ENCODE results near the gene CCDC92B.

The CCDC92B gene

GRCh38 chr17:2718150-2718938, 31.1 kb downstream of the CCDC92B start:
- no peak for DNase-seq

- DNase-seq, result no peak
Observed at GRCh38 chr17:2716649-2717048, 32.8 kb downstream of the CCDC92B start.

- no peak for DNase-seq
Observed at GRCh38 chr17:2713881-2714280, 35.6 kb downstream of the CCDC92B start.

GRCh38 chr17:2712300-2713043, 37.0 kb downstream of the CCDC92B start:
- no peak for DNase-seq

- peak; percentile 87 to 98 (median 91) for DNase-seq
Observed at GRCh38 chr17:2711608-2712299, 37.7 kb downstream of the CCDC92B start, which contains the start of gene CLUH. CLUH (minus strand) TSS chr17:2711764; CDS start chr17:2711661, 103 bp downstream.

- DNase-seq, result peak in 2 of 5 donors; percentile 23 to 39
Observed at GRCh38 chr17:2710803-2711607, 38.4 kb downstream of the CCDC92B start.

- DNase-seq, result no peak
Observed at GRCh38 chr17:2710071-2710802, 39.2 kb downstream of the CCDC92B start.

GRCh38 chr17:2709183-2709661, 40.2 kb downstream of the CCDC92B start:
- no peak for DNase-seq

- DNase-seq, result no peak
Observed at GRCh38 chr17:2708585-2709182, 40.8 kb downstream of the CCDC92B start.

GRCh38 chr17:2707721-2708584, 41.5 kb downstream of the CCDC92B start:
- no peak for DNase-seq

- no peak for DNase-seq
Observed at GRCh38 chr17:2706911-2707510, 42.4 kb downstream of the CCDC92B start.

GRCh38 chr17:2705888-2706795, 43.3 kb downstream of the CCDC92B start:
- DNase-seq, result no peak

- no peak for DNase-seq
Observed at GRCh38 chr17:2705263-2705662, 44.2 kb downstream of the CCDC92B start.

GRCh38 chr17:2704890-2705248, 44.6 kb downstream of the CCDC92B start:
- DNase-seq, result no peak

- peak in 1 of 5 donors; percentile 11 for DNase-seq
Observed at GRCh38 chr17:2704031-2704889, 45.2 kb downstream of the CCDC92B start.

- DNase-seq, result no peak
Observed at GRCh38 chr17:2703606-2704005, 45.8 kb downstream of the CCDC92B start.

- no peak for DNase-seq
Observed at GRCh38 chr17:2703181-2703580, 46.3 kb downstream of the CCDC92B start.
